ENCODE data around the gene WDR55. TPM values are rescaled to one million over a fixed set of nuclear protein-coding genes. Genes with fewer than 3 reads are reported as not detected.
"Not testable (repeated sequence)": the region's sequence is repeated elsewhere in the genome, so short reads cannot be mapped to it uniquely, and the experiment has no call there.

The WDR55 gene
- total RNA-seq, 1 donor from 2014 or later, result 24.0 TPM

GRCh38 chr5:140633501-140633900, 31.2 kb upstream of the WDR55 start:
- no peak for DNase-seq (ENCODE audit: low read depth, low spot score)
- Mint-ChIP-seq H3K4me1 (peaks cover 4% of the 10 kb centered on the region), H3K27me3 (ENCODE audit: low read depth) (no peaks in the 10 kb centered on the region), H3K27ac (ENCODE audit: unreplicated experiment) (no peak overlapping the region), H3K4me3 (no peak overlapping the region), H3K36me3 (ENCODE audit: low read depth) (peaks cover 11% of the 10 kb centered on the region), H3K9me3 (no peaks in the 10 kb centered on the region)
- TF ChIP-seq CTCF (conservative IDR thresholded peaks at IDR 0.05), result no peak

GRCh38 chr5:140634103-140634502, 30.6 kb upstream of the WDR55 start:
- H3K4me3 Mint-ChIP-seq, result no peak overlapping the region
- H3K27ac Mint-ChIP-seq (ENCODE audit: unreplicated experiment), result no peak overlapping the region
- peaks cover 3% of the 10 kb centered on the region for H3K9me3 Mint-ChIP-seq
- TF ChIP-seq CTCF (conservative IDR thresholded peaks at IDR 0.05), result no peak
- no peaks in the 10 kb centered on the region for H3K27me3 Mint-ChIP-seq (ENCODE audit: low read depth)
- H3K4me1 Mint-ChIP-seq, result peaks cover 9% of the 10 kb centered on the region
- peaks cover 13% of the 10 kb centered on the region for H3K36me3 Mint-ChIP-seq (ENCODE audit: low read depth)
- no peak for DNase-seq (ENCODE audit: low read depth, low spot score)

DNA sequence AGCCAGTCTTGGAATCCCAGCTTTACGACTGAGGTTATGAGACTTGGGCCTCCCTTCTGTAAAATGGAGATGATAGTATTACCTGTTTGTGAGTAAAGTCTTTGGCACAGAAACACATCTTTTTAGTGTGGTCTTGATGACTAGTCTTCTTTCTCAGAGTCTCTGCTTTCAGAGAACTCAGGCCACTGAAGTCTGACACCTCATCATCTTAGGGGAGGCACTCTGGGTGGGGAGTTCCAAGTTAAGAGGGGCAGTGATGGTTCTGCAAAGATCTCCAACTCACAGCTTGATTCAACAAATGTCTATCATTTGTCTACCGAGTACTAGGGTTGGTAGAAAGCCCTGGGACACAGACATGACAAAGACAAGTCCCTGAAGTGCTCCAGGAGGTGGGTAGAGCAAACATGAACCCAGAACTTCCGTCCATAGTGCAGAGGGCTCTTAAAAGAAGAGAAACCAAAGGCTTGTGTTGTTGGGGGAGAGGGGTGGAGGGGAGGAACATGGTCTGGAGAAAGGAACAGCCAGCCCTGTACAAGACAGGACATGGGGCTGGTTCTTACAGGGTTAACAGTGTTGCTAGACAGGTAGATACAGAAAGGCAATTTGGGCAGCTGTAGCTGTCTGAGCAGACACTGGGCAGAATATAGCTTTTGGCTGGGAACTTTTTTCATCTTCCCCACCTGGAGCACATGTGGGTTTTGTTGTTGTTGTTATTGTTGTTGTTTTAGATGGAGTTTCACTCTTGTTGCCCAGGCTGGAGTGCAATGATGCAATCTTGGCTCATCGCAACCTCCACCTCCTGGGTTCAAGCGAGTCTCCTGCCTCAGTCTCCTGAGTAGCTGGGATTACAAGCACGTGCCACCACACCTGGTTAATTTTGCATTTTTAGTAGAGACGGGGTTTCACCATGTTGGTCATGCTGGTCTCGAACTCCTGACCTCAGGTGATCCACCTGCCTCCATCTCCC, 29.1 kb upstream of the WDR55 start:
- H3K36me3 Mint-ChIP-seq (ENCODE audit: low read depth), result peaks cover 12% of the 10 kb centered on the region
- no peaks in the 10 kb centered on the region for H3K27me3 Mint-ChIP-seq (ENCODE audit: low read depth)
- no peak overlapping the region for H3K4me3 Mint-ChIP-seq
- no peak overlapping the region for H3K27ac Mint-ChIP-seq (ENCODE audit: unreplicated experiment)
- DNase-seq (ENCODE audit: low read depth, low spot score), result no peak
- H3K9me3 Mint-ChIP-seq, result peaks cover 4% of the 10 kb centered on the region
- peaks cover 17% of the 10 kb centered on the region for H3K4me1 Mint-ChIP-seq
- TF ChIP-seq CTCF (conservative IDR thresholded peaks at IDR 0.05), result no peak

DNA sequence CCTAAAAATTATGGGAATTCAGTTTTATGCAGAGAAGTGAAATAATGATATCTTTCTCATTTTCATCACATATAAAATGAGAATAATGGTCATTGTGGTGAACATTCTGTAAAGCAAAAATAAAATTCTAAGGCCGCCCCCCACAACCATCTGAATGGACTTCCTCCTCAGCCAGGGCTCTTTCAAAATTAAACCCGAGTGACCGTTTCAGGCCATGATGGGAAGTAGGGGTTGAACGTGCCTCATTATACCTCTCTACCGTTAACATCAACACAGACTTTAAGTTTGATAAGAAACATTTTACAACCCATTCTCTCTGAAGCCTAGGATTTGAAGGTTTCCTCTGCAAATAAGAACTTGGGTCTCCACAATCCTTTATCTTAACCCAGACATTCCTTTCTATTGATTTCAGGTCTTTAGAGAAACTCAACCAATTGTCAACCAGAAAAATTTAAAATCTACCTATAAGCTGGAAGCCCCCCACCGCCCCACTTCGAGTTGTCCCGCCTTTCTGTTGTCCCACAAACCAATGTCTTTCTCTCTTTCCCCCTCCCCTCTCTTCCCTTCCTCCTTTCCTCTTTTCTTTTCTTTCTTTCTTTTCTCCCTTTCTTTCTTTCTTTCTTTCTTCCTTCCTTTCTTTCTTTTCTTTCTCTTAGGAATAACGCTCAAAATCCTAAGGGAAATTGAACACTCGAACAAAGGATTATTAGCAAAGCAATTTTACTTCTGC, 27.2 kb upstream of the WDR55 start:
- Mint-ChIP-seq H3K36me3 (ENCODE audit: low read depth) (peaks cover 6% of the 10 kb centered on the region), H3K4me3 (peak overlapping the region; percentile 13), H3K9me3 (peaks cover 4% of the 10 kb centered on the region), H3K4me1 (peaks cover 25% of the 10 kb centered on the region), H3K27me3 (ENCODE audit: low read depth) (no peaks in the 10 kb centered on the region), H3K27ac (ENCODE audit: unreplicated experiment) (no peak overlapping the region)
- no peak for TF ChIP-seq CTCF (conservative IDR thresholded peaks at IDR 0.05)
- no peak for DNase-seq (ENCODE audit: low read depth, low spot score)

- peak overlapping the region; percentile 87 for H3K4me3 Mint-ChIP-seq
- not testable (repeated sequence) for H3K36me3 Mint-ChIP-seq (ENCODE audit: low read depth); H3K27me3 Mint-ChIP-seq (ENCODE audit: low read depth); H3K9me3 Mint-ChIP-seq; DNase-seq (ENCODE audit: low read depth, low spot score)
- peaks cover 25% of the 10 kb centered on the region for H3K4me1 Mint-ChIP-seq
- H3K27ac Mint-ChIP-seq (ENCODE audit: unreplicated experiment), result peak overlapping the region; percentile 68
Measured at GRCh38 chr5:140638898-140639147, 25.9 kb upstream of the WDR55 start.
